Measurements from ENCODE around the gene POLR2C.
A peak's percentile ranks its signal among the peaks of the same experiment; 100 is the strongest.

Gene POLR2C

GRCh38 chr16:57517397-57518367 lies 55.2 kb downstream of the POLR2C start:
- DNase-seq (ENCODE audit: insufficient read length, low spot score) (no peak), FAIRE-seq (no peak)

GRCh38 chr16:57518520-57518919 lies 56.0 kb downstream of the POLR2C start:
- DNase-seq (ENCODE audit: insufficient read length, low spot score) (no peak), FAIRE-seq (no peak)

- DNase-seq (ENCODE audit: insufficient read length, low spot score) (no peak), FAIRE-seq (no peak)
These were observed 56.4 kb downstream of the POLR2C start for GRCh38 chr16:57518922-57519321.

- peak; percentile 83 for DNase-seq (ENCODE audit: insufficient read length, low spot score)
- peak; percentile 38 for FAIRE-seq
These were observed 57.4 kb downstream of the POLR2C start for GRCh38 chr16:57519796-57520360.
